ENCODE data around the gene NEK6.

Gene NEK6

DNA sequence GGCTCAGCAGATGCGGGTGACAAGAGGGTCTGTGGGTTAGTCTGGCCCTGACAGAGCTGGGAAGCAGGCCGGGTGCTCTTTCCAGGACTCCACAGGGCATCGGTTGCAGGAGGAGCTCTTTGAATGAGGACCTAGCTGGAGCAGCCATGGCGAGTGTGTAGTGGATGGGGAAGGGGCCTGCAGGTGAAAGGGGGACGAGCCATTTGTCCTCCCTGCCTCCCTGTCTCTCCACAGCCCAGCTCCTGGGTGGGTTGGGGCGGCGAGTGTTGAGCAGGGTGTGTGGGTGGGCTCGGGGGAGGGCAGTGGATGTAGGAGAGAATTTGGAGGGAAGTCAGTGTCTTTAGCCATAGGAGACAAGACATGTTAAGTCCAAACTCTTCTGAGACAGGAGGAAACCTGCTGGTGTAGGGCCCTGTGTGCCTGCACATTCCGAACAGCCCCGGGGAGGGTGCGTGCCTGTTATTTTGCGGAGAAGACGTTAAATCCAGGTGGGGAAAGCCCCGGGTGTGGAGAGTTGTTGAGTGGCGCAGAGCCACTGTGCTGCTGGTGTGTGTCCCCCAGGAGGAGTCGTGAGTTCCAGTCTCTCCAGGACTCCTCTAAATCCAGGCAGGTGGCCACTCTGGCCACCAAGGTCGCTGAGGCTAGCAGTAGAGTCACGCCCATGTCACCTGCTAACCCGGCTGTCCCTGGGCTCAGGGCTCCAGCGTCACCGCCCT lies 83.9 kb downstream of the NEK6 start:
- intact Hi-C loops (cut with micrococcal nuclease) = no loop called here
- H3K27me3 Mint-ChIP-seq = no peaks in the 10 kb centered on the region
- H3K4me1 Mint-ChIP-seq (ENCODE audit: low read depth) = peaks cover 8% of the 10 kb centered on the region
- no peak overlapping the region for H3K27ac Mint-ChIP-seq
- H3K4me3 Mint-ChIP-seq = no peak overlapping the region
- H3K36me3 Mint-ChIP-seq (ENCODE audit: low read depth) = peaks cover 100% of the 10 kb centered on the region
- no peaks in the 10 kb centered on the region for H3K9me3 Mint-ChIP-seq

DNA sequence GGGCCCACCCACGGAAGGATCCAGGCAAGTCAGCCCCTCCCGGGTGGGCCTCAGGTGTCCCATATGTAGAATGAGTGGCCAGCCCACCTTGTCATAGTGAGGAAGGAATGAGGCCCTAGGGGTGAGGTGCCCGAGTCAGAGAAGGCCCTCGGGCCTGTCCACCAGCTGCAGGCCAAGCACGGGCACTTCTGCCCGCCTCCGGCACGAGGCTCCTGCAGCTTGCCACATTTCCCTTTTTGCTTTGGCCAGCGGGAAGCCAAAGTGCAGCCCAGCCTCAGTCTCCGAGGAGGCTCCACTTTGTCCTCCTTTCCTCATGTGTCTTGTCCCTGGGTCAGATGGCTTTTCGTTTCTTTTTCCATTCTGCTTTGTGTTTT lies 84.6 kb downstream of the NEK6 start:
- intact Hi-C loops (cut with micrococcal nuclease) = no loop called here
- H3K27me3 Mint-ChIP-seq = no peaks in the 10 kb centered on the region
- H3K36me3 Mint-ChIP-seq (ENCODE audit: low read depth) = peaks cover 100% of the 10 kb centered on the region
- H3K27ac Mint-ChIP-seq = peak overlapping the region; percentile 33
- H3K9me3 Mint-ChIP-seq = no peaks in the 10 kb centered on the region
- H3K4me3 Mint-ChIP-seq = no peak overlapping the region
- peaks cover 8% of the 10 kb centered on the region for H3K4me1 Mint-ChIP-seq (ENCODE audit: low read depth)

DNA sequence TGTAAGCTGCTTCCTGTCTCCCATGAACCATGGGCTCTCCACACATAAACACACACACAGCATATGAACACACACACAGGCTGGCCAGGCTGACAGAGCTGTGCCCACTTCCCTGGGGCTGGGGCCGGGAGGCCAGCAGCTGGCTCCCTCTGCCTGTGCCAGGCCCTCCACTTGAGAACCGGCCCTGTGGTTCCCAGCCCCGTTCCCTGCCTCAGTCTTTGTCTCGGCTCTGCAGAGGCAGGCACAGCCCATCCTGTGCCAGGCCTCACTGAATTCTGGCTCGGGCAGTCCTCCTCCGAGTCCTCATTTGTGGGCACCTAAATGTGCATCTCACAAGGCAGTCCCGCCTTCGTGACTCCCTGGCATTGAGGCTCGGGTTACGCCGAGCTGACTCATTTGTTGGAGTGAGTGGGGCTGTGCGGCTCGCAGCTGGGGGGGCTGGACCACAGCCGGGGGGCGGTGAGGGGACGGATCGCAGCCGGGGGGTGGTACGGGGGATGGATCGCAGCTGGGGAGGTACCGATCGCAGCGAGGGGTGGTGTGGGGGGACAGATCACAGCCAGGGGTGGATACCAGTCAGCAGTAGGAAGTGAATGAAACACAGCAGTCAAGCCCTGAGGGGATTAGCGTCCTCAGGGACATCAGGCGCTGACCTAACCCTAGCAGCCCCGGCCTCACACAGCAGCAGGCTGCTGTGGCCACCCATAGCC lies 85.2 kb downstream of the NEK6 start:
- peaks cover 8% of the 10 kb centered on the region for H3K4me1 Mint-ChIP-seq (ENCODE audit: low read depth)
- H3K36me3 Mint-ChIP-seq (ENCODE audit: low read depth) = peaks cover 100% of the 10 kb centered on the region
- intact Hi-C loops (cut with micrococcal nuclease) = no loop called here
- peak overlapping the region; percentile 33 for H3K27ac Mint-ChIP-seq
- H3K4me3 Mint-ChIP-seq = no peak overlapping the region
- no peaks in the 10 kb centered on the region for H3K9me3 Mint-ChIP-seq
- no peaks in the 10 kb centered on the region for H3K27me3 Mint-ChIP-seq

DNA sequence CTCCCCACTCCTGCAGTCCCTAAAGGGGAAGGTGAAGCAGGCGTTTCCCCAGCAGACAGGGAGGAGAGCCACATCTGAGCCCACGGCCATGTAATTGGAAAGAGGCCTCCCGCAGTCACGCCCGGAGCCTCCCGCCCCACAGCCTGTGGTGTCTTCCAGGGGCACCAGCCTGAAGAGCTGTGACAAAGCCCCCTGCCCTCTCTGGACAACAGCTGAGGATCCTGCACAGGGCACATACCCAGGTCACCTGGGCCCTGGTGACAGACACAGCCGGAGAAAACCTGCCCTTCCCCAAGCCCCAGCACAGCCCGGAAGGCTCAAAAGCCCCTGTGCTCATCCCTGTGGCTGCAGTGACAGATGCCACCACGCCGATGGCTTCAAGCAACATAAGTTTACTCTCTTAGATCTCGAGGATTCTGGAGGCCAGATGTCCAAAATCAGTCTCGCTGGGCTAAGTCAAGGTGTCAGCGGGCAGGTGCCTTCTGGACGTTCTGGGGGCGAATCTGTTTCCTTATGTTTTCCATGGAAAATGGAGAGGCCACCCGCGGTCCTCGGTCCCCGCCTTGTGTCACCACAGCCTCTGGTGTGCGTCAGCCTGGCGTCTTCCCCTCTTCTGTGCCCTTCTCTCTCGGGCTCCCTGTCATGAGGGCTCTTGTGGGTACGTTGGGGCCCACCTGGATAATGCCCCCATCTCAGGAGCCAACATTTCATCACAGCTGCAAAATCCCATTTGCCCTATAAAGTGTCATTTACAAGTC lies 86.0 kb downstream of the NEK6 start:
- H3K9me3 Mint-ChIP-seq = no peaks in the 10 kb centered on the region
- H3K4me3 Mint-ChIP-seq = no peak overlapping the region
- H3K36me3 Mint-ChIP-seq (ENCODE audit: low read depth) = peaks cover 100% of the 10 kb centered on the region
- peaks cover 8% of the 10 kb centered on the region for H3K4me1 Mint-ChIP-seq (ENCODE audit: low read depth)
- intact Hi-C loops (cut with micrococcal nuclease) = no loop called here
- no peaks in the 10 kb centered on the region for H3K27me3 Mint-ChIP-seq
- no peak overlapping the region for H3K27ac Mint-ChIP-seq

DNA sequence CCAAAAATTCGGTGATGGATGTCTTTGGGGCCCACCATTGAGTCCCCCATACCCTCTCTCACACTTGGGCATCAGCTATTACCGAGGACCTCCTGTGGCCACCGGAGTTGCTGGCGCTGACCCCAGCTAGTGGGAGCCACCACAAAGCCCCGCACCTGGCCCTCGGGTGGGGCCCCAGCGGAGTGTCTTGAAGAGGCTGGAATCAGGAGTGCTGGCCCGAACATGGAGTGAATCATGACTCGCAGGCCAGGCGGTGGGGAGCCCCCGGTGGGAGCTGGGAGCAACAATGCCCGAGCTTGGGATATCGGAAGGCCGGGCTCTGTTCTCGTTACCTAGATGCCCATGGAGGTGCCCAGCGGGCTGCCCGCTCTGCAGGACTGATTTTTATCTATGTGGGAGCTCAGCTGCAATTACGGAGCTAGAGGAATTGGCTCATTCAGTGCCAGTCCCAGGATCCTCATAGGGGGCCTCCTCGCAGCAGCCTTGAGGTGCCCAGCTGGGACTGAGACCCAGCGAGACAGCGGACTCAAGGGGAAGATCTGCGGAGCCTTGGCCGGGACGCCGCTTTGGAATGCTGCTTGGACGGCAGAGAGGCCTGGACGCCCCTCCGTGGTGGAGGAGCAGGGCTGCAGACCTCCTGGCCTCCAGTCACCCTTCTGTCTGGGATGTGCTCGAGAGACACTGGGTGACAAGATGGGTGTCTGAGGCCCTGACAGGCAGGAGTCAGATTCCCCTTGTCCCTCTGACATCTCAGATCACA lies 86.7 kb downstream of the NEK6 start:
- H3K27ac Mint-ChIP-seq = peak overlapping the region; percentile 7
- H3K4me1 Mint-ChIP-seq (ENCODE audit: low read depth) = peaks cover 8% of the 10 kb centered on the region
- no peak overlapping the region for H3K4me3 Mint-ChIP-seq
- no peaks in the 10 kb centered on the region for H3K9me3 Mint-ChIP-seq
- no peaks in the 10 kb centered on the region for H3K27me3 Mint-ChIP-seq
- intact Hi-C loops (cut with micrococcal nuclease) = no loop called here
- H3K36me3 Mint-ChIP-seq (ENCODE audit: low read depth) = peaks cover 100% of the 10 kb centered on the region

DNA sequence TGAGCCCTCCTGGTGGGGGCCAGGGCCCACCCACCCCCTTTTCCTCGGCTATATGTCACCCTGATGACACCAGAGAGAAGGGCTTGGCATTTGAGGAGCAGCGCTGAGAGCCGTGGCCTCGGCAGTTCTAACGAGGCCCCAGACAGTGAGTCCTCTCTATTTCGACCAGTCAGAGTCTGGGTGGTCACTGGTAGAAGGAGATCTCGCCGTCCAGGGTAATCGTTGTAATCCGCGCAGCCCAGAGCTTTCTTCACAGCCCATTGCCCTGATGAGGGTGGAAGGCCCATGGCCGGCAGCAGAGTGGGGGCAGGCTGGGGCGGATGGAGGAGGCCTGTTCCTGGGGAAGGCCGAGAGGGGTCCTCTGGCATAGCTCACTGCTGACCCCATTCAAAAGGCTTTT lies 87.3 kb downstream of the NEK6 start:
- intact Hi-C loops (cut with micrococcal nuclease) = no loop called here
- H3K4me3 Mint-ChIP-seq = no peak overlapping the region
- no peaks in the 10 kb centered on the region for H3K27me3 Mint-ChIP-seq
- peak overlapping the region; percentile 7 for H3K27ac Mint-ChIP-seq
- peaks cover 100% of the 10 kb centered on the region for H3K36me3 Mint-ChIP-seq (ENCODE audit: low read depth)
- peaks cover 8% of the 10 kb centered on the region for H3K4me1 Mint-ChIP-seq (ENCODE audit: low read depth)
- H3K9me3 Mint-ChIP-seq = no peaks in the 10 kb centered on the region

DNA sequence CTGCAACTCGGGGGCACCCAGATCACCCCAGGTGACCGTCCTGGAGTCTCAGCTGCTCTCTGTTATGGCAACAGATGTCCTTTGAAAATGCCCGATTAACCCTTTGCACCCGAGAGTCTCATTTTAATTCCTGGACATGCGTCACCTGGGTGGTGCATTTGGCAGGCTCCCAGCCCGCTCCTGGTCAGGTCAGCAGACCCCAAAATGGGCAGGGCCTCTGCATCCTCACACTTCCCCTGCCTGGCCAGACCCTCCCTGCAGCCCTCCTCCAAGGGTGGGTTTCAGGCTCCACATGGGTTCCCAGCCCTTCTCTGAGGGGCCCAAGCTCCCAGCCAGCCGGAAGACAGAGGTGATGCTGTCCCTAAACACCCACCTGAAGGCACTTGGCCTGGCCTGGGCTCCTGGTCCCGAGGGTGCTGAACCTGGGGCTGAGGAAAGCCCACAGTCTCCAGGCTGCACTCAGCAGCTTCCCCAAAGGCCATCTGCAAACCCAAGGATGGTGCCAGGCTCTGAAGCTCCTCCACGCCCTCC lies 88.1 kb downstream of the NEK6 start:
- Mint-ChIP-seq H3K9me3 (no peaks in the 10 kb centered on the region), H3K36me3 (ENCODE audit: low read depth) (peaks cover 100% of the 10 kb centered on the region), H3K4me1 (ENCODE audit: low read depth) (peaks cover 8% of the 10 kb centered on the region), H3K27ac (peak overlapping the region; percentile 28), H3K27me3 (no peaks in the 10 kb centered on the region), H3K4me3 (no peak overlapping the region)
- intact Hi-C loops (cut with micrococcal nuclease) = no loop called here

DNA sequence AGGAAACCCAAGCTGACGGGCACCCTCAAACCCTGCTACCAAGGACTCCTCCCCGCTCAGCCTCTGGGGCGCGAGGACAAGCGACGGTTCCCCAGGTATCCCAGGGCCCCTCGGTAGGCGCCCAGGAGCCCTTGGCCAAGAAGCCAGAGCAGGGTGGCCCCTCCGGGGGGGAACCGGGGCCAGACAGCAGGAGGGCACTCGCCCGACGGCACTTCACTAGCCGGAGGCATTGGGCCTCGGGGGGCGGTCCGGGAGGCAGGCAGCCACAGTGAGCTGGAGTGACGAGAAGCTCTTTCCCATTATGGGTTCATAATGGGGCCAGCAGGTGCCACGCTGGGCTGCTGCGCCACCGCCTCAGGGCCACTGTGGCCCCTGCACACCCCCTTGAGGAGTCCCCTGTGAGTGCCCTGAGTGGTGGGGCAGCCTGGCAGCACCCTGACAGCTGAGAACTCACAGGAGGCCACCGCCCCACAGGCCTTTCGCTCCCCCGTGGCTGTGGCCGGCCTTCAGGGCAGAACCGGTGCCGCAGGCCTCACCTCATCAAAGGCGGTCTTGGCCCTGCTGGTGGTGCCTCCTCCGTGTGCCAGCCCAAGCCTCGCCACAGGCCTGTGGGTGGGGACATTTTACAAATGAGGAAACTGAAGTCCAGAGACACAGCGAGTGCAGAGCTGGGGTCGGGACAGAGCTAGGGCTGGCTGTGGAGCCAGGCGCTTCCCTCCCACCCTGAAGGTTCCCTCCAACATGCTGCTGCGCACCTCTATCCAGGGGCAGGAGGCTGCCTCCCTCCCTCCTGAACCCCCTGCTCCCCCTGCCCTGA lies 88.8 kb downstream of the NEK6 start:
- intact Hi-C loops (cut with micrococcal nuclease) = no loop called here
- Mint-ChIP-seq H3K4me1 (ENCODE audit: low read depth) (peaks cover 4% of the 10 kb centered on the region), H3K36me3 (ENCODE audit: low read depth) (peaks cover 100% of the 10 kb centered on the region), H3K27ac (peak overlapping the region; percentile 28), H3K27me3 (no peaks in the 10 kb centered on the region), H3K9me3 (no peaks in the 10 kb centered on the region), H3K4me3 (no peak overlapping the region)

DNA sequence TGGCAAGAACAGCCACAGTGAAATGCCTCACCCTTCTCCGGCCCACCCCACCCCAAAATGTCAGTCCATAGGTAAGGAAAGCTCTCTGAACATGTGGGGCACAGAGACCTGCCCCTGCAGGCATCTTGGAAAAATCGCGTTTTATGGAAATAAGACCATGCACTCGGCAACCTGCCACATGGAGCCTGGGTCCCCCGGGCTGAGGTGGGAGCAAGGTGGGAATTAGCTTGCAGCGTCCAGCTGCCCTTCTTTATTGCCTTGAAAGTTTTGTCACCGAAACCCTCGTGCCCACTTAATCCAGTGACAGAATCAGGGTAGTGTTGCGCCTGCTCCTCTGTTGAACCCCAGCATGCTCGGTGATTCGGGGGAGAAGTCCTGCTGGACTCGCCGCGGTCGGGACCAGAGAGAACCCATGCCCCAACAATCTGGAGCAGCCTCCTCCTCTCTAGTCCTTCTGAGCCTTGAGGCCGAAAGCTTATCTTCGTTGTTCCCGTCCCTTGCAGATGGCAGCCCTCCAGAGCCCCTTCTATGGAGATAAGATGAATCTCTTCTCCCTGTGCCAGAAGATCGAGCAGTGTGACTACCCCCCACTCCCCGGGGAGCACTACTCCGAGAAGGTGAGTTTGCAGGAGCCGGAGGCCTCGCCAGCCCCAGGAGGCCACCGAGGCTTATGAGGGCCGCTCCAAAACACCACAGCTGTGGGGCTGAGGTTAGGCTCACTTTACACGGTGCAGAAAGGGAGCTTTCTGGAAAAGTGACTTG lies 89.6 kb downstream of the NEK6 start:
- no peaks in the 10 kb centered on the region for H3K4me1 Mint-ChIP-seq (ENCODE audit: low read depth)

DNA sequence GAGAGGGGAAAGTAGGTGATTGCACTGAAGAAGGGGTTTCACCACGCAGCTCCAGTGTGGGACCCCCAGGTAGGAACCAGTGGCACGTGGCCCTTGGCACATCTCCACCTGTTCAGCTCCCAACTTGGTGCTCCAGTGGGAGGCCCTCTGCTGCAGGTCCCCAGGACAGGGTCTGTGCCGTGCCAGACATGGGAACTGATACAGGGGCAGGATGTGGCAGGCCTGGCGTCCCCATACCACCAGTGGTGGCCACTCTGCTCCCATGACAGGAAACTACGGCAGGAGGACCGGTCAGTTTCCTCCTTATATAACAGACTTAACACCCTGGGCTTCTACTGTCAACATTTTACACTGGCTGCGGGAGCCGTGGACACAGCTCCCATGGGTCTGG lies 90.2 kb downstream of the NEK6 start:
- Mint-ChIP-seq H3K9me3 (no peaks in the 10 kb centered on the region), H3K27me3 (no peaks in the 10 kb centered on the region), H3K4me1 (ENCODE audit: low read depth) (no peaks in the 10 kb centered on the region), H3K4me3 (no peak overlapping the region), H3K27ac (no peak overlapping the region), H3K36me3 (ENCODE audit: low read depth) (peaks cover 100% of the 10 kb centered on the region)
- intact Hi-C loops (cut with micrococcal nuclease) = no loop called here

More for the DNA sequence above, 89.6 kb downstream of the NEK6 start:
- Mint-ChIP-seq H3K27me3 (no peaks in the 10 kb centered on the region), H3K36me3 (ENCODE audit: low read depth) (peaks cover 100% of the 10 kb centered on the region), H3K9me3 (no peaks in the 10 kb centered on the region), H3K4me3 (no peak overlapping the region), H3K27ac (peak overlapping the region; percentile 8)
- intact Hi-C loops (cut with micrococcal nuclease) = no loop called here

DNA sequence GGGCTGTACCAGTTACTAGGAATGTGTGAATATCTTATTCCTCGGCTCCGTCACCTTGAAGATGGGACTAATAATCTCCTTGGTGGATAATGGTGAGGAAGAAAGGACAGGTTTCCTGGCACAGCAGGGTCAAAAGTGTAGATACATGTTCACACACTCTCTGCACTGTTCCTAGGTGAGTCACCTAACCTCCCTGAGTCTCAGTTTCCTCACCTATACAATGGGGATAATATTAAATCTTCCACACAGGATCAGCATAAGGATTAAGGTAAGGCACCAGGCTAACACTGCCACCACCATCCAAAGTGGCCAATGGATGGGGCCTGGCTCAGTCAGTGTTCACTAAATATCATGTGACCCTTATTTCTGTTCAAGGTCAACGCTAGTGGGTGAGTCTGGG lies 90.6 kb downstream of the NEK6 start:
- intact Hi-C loops (cut with micrococcal nuclease) = no loop called here
- Mint-ChIP-seq H3K27me3 (no peaks in the 10 kb centered on the region), H3K4me1 (ENCODE audit: low read depth) (no peaks in the 10 kb centered on the region), H3K27ac (no peak overlapping the region), H3K36me3 (ENCODE audit: low read depth) (peaks cover 100% of the 10 kb centered on the region), H3K9me3 (no peaks in the 10 kb centered on the region), H3K4me3 (no peak overlapping the region)

DNA sequence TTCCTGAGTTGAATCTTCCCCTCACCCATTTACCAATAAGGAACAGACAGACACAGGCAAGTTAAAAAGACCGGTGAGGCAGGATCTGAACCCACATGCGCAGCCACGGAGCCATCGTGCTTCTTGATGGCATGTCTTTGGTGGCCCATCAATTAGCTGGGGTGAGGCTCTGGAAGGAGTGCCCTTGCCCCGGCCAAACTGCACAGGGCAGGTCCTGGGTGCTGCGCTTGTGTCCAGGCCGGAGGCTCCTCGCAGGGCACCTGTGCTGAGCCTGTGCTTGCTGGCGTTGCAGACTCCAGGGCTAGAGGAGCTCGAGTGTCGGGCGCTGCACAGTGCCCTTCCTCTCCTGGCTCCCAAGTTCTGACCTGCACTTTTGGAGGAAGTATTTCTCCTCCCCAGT lies 91.1 kb downstream of the NEK6 start:
- Mint-ChIP-seq H3K36me3 (ENCODE audit: low read depth) (peaks cover 100% of the 10 kb centered on the region), H3K27ac (no peak overlapping the region)

More for the DNA sequence above, 91.1 kb downstream of the NEK6 start:
- H3K27me3 Mint-ChIP-seq = no peaks in the 10 kb centered on the region
- no peak overlapping the region for H3K4me3 Mint-ChIP-seq
- no peaks in the 10 kb centered on the region for H3K4me1 Mint-ChIP-seq (ENCODE audit: low read depth)
- no peaks in the 10 kb centered on the region for H3K9me3 Mint-ChIP-seq
- intact Hi-C loops (cut with micrococcal nuclease) = no loop called here
